H1 (cell line): ENCODE results near the gene WDR35. TPM values are rescaled to one million over a fixed set of nuclear protein-coding genes. Genes with fewer than 3 reads are reported as not detected.

Source experiments
- CTCF ChIA-PET: fragments of 300-600 bp; sonication (Branson Sonifier 250); formaldehyde crosslinking; loops from one replicate; lab custom pipeline; 2021; ENCODE audit not compliant: partially characterized antibody; lab: Charles Lee
- POLR2A ChIA-PET: fragments of 300-600 bp; sonication (Branson Sonifier 250); formaldehyde crosslinking; loops from one replicate; lab custom pipeline; 2021; ENCODE audit warnings: inconsistent platforms; ENCODE audit not compliant: partially characterized antibody; lab: Charles Lee
- DNase-seq, 2 experiments: peaks; one replicate each; pipeline versions ENCODE4 v3.0.0 to v3.0.0-alpha.2; 2010 to 2022; ENCODE audit warnings: low spot score in 2 of 2, low read depth in 1 of 2, mixed read lengths in 1 of 2
- FAIRE-seq: peaks from 2 replicates; lab custom pipeline; 2011; peaks lifted over from hg19 to GRCh38; lab: Jason Lieb, UNC
- H2AFZ ChIP-seq: 2 replicates; pipeline ENCODE4 v1.8.1; 2012; ENCODE audit warnings: low read length, inconsistent platforms
- H2AK5ac ChIP-seq: 2 replicates; pipeline ENCODE4 v1.6.1; 2013; ENCODE audit warnings: low read depth, low read length
- H2BK120ac ChIP-seq: replicated peaks from 2 replicates; pipeline ENCODE3; 2013; ENCODE audit warnings: low read depth, low read length, inconsistent platforms
- H2BK12ac ChIP-seq: 2 replicates; pipeline ENCODE4 v1.6.1; 2013; ENCODE audit warnings: low read depth, low read length
- H2BK15ac ChIP-seq: 2 replicates; pipeline ENCODE4 v1.6.1; 2013; ENCODE audit warnings: low read length
- H2BK20ac ChIP-seq: 2 replicates; pipeline ENCODE4 v1.6.1; 2013; ENCODE audit warnings: low read length
- H2BK5ac ChIP-seq: 2 replicates; pipeline ENCODE4 v1.6.1; 2013; ENCODE audit warnings: low read depth, low read length
- H3K14ac ChIP-seq: 2 replicates; pipeline ENCODE4 v1.6.1; 2013; ENCODE audit warnings: inconsistent platforms; ENCODE audit not compliant: insufficient read length
- H3K18ac ChIP-seq: 2 replicates; pipeline ENCODE4 v1.6.1; 2013; ENCODE audit warnings: low read length; ENCODE audit errors: extremely low read depth
- H3K23ac ChIP-seq: 2 replicates; pipeline ENCODE4 v1.6.1; 2013; ENCODE audit warnings: inconsistent platforms; ENCODE audit not compliant: insufficient read length
- H3K23me2 ChIP-seq: 2 replicates; pipeline ENCODE4 v1.6.1; 2013; ENCODE audit warnings: low read depth, low read length
- H3K27ac ChIP-seq: 2 replicates; pipeline ENCODE4 v1.6.1; 2011; ENCODE audit warnings: low read depth, low read length, inconsistent platforms
- H3K27me3 ChIP-seq, 4 experiments: replicated peaks in 1 of 4; 1 replicate in 1 of 4; 2 replicates in 3 of 4; pipeline versions ENCODE4 v1.6.1 to v1.8.1; 2011 to 2013; ENCODE audit warnings: low read length in 3 of 4, mild to moderate bottlenecking in 3 of 4, inconsistent platforms in 2 of 4, mixed read lengths in 2 of 4, moderate library complexity in 1 of 4; ENCODE audit not compliant: control insufficient read depth in 3 of 4, insufficient read depth in 3 of 4; ENCODE audit errors: extremely low read depth in 1 of 4
- H3K36me3 ChIP-seq, 4 experiments: 2 replicates each; pipeline versions ENCODE4 v1.6.1 to v1.8.1; 2011 to 2013; ENCODE audit warnings: mild to moderate bottlenecking in 4 of 4, low read length in 3 of 4, moderate library complexity in 2 of 4, control low read depth in 1 of 4, inconsistent platforms in 1 of 4; ENCODE audit not compliant: insufficient read depth in 4 of 4, control insufficient read depth in 2 of 4
- H3K4ac ChIP-seq: replicated peaks from 2 replicates; pipeline ENCODE3; 2013; ENCODE audit warnings: low read length, low read depth, mixed read lengths, inconsistent platforms; ENCODE audit not compliant: insufficient read length
- H3K4me1 ChIP-seq, 4 experiments: replicated peaks in 1 of 4; 1 replicate in 1 of 4; 2 replicates in 3 of 4; pipeline versions ENCODE4 v1.6.1 to v1.8.1; 2011 to 2013; ENCODE audit warnings: low read length in 3 of 4, inconsistent platforms in 2 of 4, mixed read lengths in 1 of 4; ENCODE audit not compliant: insufficient read depth in 4 of 4, control insufficient read depth in 3 of 4
- H3K4me2 ChIP-seq, 2 experiments: 2 replicates each; pipeline versions ENCODE4 v1.6.1 to v1.8.1; 2011 to 2013; ENCODE audit warnings: low read depth in 2 of 2, low read length in 2 of 2, control low read depth in 1 of 2, inconsistent platforms in 1 of 2, mild to moderate bottlenecking in 1 of 2; ENCODE audit not compliant: insufficient read depth in 1 of 2
- H3K4me3 ChIP-seq, 4 experiments: fragments of 200-600, 300-600 bp in 1 of 4; sonication (generic), shearing (Covaris generic), sonication (Bioruptor Twin) in 1 of 4; 2 replicates each; pipeline versions ENCODE4 v1.5.1 to v1.8.1; 2011 to 2016; ENCODE audit warnings: low read length in 4 of 4, low read depth in 3 of 4, control low read depth in 2 of 4, inconsistent platforms in 2 of 4, mild to moderate bottlenecking in 2 of 4, mixed read lengths in 1 of 4, moderate library complexity in 1 of 4; ENCODE audit not compliant: insufficient read depth in 2 of 4; ENCODE audit errors: extremely low read depth in 1 of 4
- H3K56ac ChIP-seq: replicated peaks from 2 replicates; pipeline ENCODE3; 2013; ENCODE audit warnings: low read depth, mild to moderate bottlenecking, mixed read lengths, low read length, inconsistent platforms; ENCODE audit not compliant: insufficient read length
- H3K79me1 ChIP-seq: 2 replicates; pipeline ENCODE4 v1.6.1; 2013; ENCODE audit warnings: low read depth, low read length, control low read depth
- H3K79me2 ChIP-seq, 2 experiments: 2 replicates each; pipeline versions ENCODE4 v1.6.1 to v1.8.1; 2012 to 2013; ENCODE audit warnings: low read length in 2 of 2, mild to moderate bottlenecking in 2 of 2, inconsistent platforms in 1 of 2; ENCODE audit not compliant: insufficient read depth in 2 of 2, control insufficient read depth in 1 of 2
- H3K9ac ChIP-seq, 4 experiments: replicated peaks in 1 of 4; 1 replicate in 1 of 4; 2 replicates in 3 of 4; pipeline versions ENCODE4 v1.6.1 to v1.8.1; 2011 to 2013; ENCODE audit warnings: low read depth in 3 of 4, low read length in 3 of 4, control low read depth in 2 of 4, mild to moderate bottlenecking in 2 of 4, moderate library complexity in 2 of 4, inconsistent platforms in 1 of 4; ENCODE audit errors: extremely low read depth in 1 of 4
- H3K9me3 ChIP-seq, 2 experiments: 2 replicates each; pipeline versions ENCODE4 v1.6.1 to v1.8.1; 2012 to 2013; ENCODE audit warnings: mild to moderate bottlenecking in 2 of 2, moderate library complexity in 2 of 2, control low read depth in 1 of 2, inconsistent platforms in 1 of 2, low read depth in 1 of 2, low read length in 1 of 2, mixed read lengths in 1 of 2; ENCODE audit not compliant: insufficient read depth in 2 of 2
- H4K20me1 ChIP-seq, 2 experiments: replicated peaks in 1 of 2; 2 replicates each; pipeline versions ENCODE3 to v1.8.1; 2011 to 2013; ENCODE audit warnings: inconsistent platforms in 2 of 2, low read length in 2 of 2, mild to moderate bottlenecking in 1 of 2; ENCODE audit not compliant: insufficient read depth in 2 of 2, control insufficient read depth in 1 of 2
- H4K5ac ChIP-seq: 2 replicates; pipeline ENCODE4 v1.6.1; 2013; ENCODE audit warnings: low read length, low read depth, mixed read lengths, inconsistent platforms; ENCODE audit not compliant: insufficient read length
- H4K8ac ChIP-seq: 2 replicates; pipeline ENCODE4 v1.8.0; 2013; ENCODE audit warnings: mild to moderate bottlenecking, moderate library complexity, low read length, inconsistent platforms; ENCODE audit not compliant: insufficient read depth; ENCODE audit errors: extremely low read depth
- H4K91ac ChIP-seq: replicated peaks from 2 replicates; pipeline ENCODE3; 2013; ENCODE audit warnings: low read length, mixed read lengths, inconsistent platforms; ENCODE audit not compliant: insufficient read length
- MAFK ChIP-seq: IDR thresholded peaks from 2 replicates; pipeline ENCODE4 v1.6.1; 2012; ENCODE audit warnings: low read depth, mild to moderate bottlenecking, improper control_type of control experiment, low read length
- POLR2A ChIP-seq, 2 experiments: IDR thresholded peaks; 1 replicate in 1 of 2; 2 replicates in 1 of 2; pipeline ENCODE4 v1.6.1; 2011; ENCODE audit warnings: low read depth in 2 of 2, low read length in 2 of 2, mild to moderate bottlenecking in 2 of 2; ENCODE audit errors: control extremely low read depth in 1 of 2
- WGBS, 2 experiments: shearing (Covaris generic) in 1 of 2; methylation state at CpG; one replicate each; pipeline versions ENCODE4 v1.1.6 to v1.1.7; 2013 to 2015; ENCODE audit warnings: low lambda C conversion rate in 2 of 2, mixed read lengths in 2 of 2, inconsistent platforms in 1 of 2, low coverage in 1 of 2, missing lambda C conversion rate in 1 of 2; ENCODE audit not compliant: insufficient replicate concordance in 2 of 2, insufficient coverage in 1 of 2, insufficient read length in 1 of 2; ENCODE audit errors: extremely low coverage in 1 of 2, missing lambda C conversion rate in 1 of 2; 5-methylcytosine and 5-hydroxymethylcytosine counted together
- polyA plus RNA-seq, 7 experiments: library from polyadenylated mRNA; depleted of rRNA in 3 of 7; stranded (reverse) in 5 of 7; unstranded in 2 of 7; fragments of >200 nt in 5 of 7; fragments of 200-250 nt in 2 of 7; gene quantifications; 1 replicate in 5 of 7; 2 replicates in 1 of 7; 4 replicates in 1 of 7; pipeline versions ENCODE4 v1.2.1 to v1.2.3, GENCODE V29; 2011 to 2013; ENCODE audit warnings: missing spikeins in 2 of 7, mixed read lengths in 2 of 7
- total RNA-seq: library from RNA; stranded (reverse); fragmentation: NEBNext Ultra II Directional; extraction: Animal tissue kit (Norgen Biotek cat#: 25700); gene quantifications from 2 replicates; pipeline ENCODE4 v1.2.1, GENCODE V29; 2021

Gene WDR35
- total and polyA plus RNA-seq, 2 of the 8 experiments (the other 6 are each of a cell fraction or from before 2014, with no cell fraction given): 9.0 to 25.5 TPM

DNA sequence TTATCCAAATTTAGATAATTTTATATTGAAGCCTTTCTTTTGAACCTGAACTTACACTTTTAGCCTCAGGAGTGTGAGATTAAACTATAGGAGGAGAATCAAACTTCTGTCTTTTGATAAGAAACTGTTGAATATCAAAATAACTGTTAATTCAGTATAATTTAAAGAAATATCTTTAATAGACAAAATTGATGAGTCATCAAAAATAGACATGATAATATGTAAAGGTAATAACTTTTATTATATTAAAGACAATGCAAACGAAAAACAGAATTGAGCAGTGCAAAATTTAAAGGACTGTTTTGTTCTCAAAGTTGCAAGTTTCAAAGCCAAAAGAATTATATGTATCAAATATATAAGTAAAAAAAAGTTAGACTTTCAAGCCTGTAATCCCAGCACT is 2.0 kb upstream of the WDR35 start:
- no peak for DNase-seq
- ChIA-PET POLR2A (no interaction called here), CTCF (interaction anchor here (1.1 kb wide), 1 partner anchor 23 kb away, joined by 3 read pairs; no protein-coding TSS in a partner anchor)
- Histone ChIP-seq H2BK12ac (no peak overlapping the region), H3K56ac (no peak overlapping the region), H3K18ac (no peak overlapping the region), H3K79me2 (peaks cover 3 to 18% of the 10 kb centered on the region in 2 experiments; a peak in 3 of 4 replicates), H3K4me1 (peaks cover 0 to 2% (median under 1%) of the 10 kb centered on the region in 4 experiments; a peak in 3 of 7 replicates), H3K9ac (no peak overlapping the region), H2BK15ac (no peak overlapping the region), H4K5ac (no peak overlapping the region), H4K20me1 (no peaks in the 10 kb centered on the region), H3K27ac (no peak overlapping the region), H4K91ac (no peak overlapping the region), H2BK120ac (no peak overlapping the region), H3K23ac (no peak overlapping the region), H2AFZ (no peak overlapping the region), H3K14ac (no peak overlapping the region), H2BK20ac (no peak overlapping the region), H2BK5ac (no peak overlapping the region), H3K9me3 (no peaks in the 10 kb centered on the region), H4K8ac (no peak overlapping the region), H2AK5ac (no peak overlapping the region), H3K23me2 (peaks cover 9% of the 10 kb centered on the region), H3K4me2 (no peak overlapping the region), H3K4ac (no peak overlapping the region), H3K27me3 (no peaks in the 10 kb centered on the region), H3K4me3 (no peak overlapping the region), H3K36me3 (peaks cover 0 to 2% (median 0%) of the 10 kb centered on the region in 4 experiments; a peak in 1 of 8 replicates), H3K79me1 (no peaks in the 10 kb centered on the region)
- TF ChIP-seq POLR2A (IDR thresholded peaks at IDR 0.05; ENCODE audit: control extremely low read depth in 1 of 2, low read depth in 2 of 2, low read length in 2 of 2): no peak
- TF ChIP-seq MAFK: peak; percentile 99
- FAIRE-seq: no peak
- 87% methylated on average over 1 of the region's 1 CpG; no CpG with 5 or more reads in 1 of the 2 experiments for WGBS, 2 experiments
